Suprapubic skin (tissue), 4 donors: Measurements from ENCODE around the gene CAMLG.

ENCODE experiments used
- EP300 ChIP-seq: sonication (generic); formaldehyde crosslinking; IDR thresholded peaks from one replicate; pipeline ENCODE4 v1.6.1; 2017; ENCODE audit warnings: antibody characterized with exemption
- POLR2A ChIP-seq, 2 donors: fragments of 450-650 bp; IDR thresholded peaks; one replicate each; pipeline ENCODE4 v1.6.1; 2017; ENCODE audit warnings: antibody characterized with exemption in 2 of 2, mild to moderate bottlenecking in 2 of 2, moderate library complexity in 2 of 2
- POLR2AphosphoS5 ChIP-seq, 3 donors: sonication (generic); formaldehyde crosslinking; IDR thresholded peaks; one replicate each; pipeline ENCODE4 v1.6.1; 2017; ENCODE audit warnings: antibody characterized with exemption in 3 of 3
- TF ChIP-seq, protein P1 (sequence below), 2 donors: fragments of 200-600 bp in 1 of 2; fragments of 450-650 bp in 1 of 2; sonication (generic) in 1 of 2; IDR thresholded peaks; one replicate each; pipeline ENCODE4 v1.5.1; 2016 to 2019; ENCODE audit warnings: antibody characterized with exemption in 2 of 2, mild to moderate bottlenecking in 1 of 2, moderate library complexity in 1 of 2

DNA sequence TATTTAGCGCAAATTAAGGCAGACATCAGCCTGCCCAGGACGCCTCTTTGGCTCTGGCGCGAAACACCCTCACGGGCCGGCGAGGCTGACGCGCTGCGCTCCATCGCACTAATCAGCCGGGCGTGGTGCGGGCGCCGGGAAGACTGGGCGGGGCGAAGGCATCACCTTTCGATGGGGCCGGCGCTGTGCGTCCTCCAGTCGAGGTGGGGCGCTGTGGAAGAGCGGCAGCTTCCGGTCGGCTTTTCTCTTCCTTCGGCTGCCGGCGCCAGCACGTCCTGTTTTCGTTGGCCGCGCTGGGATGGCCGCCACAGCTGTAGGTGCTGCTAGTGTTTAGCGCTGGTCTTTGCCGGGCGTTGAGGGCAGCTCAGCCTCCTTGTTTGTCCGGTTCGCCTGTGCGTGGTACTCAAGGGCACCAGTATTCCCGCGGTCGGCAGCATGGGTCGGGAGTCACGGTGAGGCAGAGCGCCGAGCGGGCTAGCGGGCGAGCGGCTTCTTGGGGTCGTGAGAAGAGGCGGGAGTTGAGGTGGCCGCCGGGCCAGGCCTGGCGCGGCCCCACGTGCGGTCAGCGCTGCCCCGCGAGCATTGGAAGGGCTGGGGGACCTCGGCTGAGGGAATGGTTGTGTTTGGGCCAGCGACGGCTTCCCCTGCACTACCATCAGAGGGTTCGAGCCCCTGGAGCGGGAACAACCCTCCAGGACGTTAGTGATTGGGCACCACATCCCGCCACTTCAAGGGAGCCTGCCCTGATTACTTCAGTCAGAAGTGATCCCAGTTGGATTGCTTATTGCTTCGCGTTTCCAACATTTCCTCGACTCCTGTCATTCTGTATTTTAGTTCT is 20.4 kb downstream of the CAMLG start, which contains the start of gene DDX46:
- TF ChIP-seq, protein P1, sequence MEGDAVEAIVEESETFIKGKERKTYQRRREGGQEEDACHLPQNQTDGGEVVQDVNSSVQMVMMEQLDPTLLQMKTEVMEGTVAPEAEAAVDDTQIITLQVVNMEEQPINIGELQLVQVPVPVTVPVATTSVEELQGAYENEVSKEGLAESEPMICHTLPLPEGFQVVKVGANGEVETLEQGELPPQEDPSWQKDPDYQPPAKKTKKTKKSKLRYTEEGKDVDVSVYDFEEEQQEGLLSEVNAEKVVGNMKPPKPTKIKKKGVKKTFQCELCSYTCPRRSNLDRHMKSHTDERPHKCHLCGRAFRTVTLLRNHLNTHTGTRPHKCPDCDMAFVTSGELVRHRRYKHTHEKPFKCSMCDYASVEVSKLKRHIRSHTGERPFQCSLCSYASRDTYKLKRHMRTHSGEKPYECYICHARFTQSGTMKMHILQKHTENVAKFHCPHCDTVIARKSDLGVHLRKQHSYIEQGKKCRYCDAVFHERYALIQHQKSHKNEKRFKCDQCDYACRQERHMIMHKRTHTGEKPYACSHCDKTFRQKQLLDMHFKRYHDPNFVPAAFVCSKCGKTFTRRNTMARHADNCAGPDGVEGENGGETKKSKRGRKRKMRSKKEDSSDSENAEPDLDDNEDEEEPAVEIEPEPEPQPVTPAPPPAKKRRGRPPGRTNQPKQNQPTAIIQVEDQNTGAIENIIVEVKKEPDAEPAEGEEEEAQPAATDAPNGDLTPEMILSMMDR (IDR thresholded peaks at IDR 0.05) = peak in 1 of 2 donors; percentile 84
- TF ChIP-seq POLR2A (IDR thresholded peaks at IDR 0.05) (peak in 1 of 2 donors; percentile 69), POLR2AphosphoS5 (IDR thresholded peaks at IDR 0.05) (peak in 2 of 3 donors; percentile 61 to 76), EP300 (no peak)
